GM12873 (cell line): ENCODE measurements around the gene NUP62CL.

Experiments used
- TF ChIP-seq, protein P1 (sequence below): IDR thresholded peaks from 2 replicates; pipeline ENCODE4 v1.5.1; 2012; ENCODE audit warnings: low read depth, mild to moderate bottlenecking, moderate library complexity, low read length, control low read depth; ENCODE audit not compliant: insufficient read depth; ENCODE audit errors: missing control alignments

The NUP62CL gene

DNA sequence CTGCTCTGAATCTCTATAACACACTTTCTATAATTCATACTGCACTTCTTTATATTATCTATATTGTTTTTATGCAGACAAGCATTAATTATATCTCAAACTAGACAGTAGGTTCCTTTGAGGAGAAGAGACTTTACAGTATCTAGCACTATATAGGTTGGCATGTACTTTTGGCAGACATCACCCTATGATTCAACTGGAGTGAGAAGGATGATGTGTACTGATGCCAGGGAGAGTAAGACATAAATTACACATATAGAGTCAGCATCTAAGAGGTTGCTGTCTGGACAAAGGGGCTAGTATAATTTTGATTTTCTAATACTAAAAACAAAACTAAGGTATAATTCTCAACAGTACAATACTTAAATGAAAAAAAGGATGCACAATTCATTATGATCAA lies 82.5 kb downstream of the NUP62CL start:
- TF ChIP-seq, protein P1, sequence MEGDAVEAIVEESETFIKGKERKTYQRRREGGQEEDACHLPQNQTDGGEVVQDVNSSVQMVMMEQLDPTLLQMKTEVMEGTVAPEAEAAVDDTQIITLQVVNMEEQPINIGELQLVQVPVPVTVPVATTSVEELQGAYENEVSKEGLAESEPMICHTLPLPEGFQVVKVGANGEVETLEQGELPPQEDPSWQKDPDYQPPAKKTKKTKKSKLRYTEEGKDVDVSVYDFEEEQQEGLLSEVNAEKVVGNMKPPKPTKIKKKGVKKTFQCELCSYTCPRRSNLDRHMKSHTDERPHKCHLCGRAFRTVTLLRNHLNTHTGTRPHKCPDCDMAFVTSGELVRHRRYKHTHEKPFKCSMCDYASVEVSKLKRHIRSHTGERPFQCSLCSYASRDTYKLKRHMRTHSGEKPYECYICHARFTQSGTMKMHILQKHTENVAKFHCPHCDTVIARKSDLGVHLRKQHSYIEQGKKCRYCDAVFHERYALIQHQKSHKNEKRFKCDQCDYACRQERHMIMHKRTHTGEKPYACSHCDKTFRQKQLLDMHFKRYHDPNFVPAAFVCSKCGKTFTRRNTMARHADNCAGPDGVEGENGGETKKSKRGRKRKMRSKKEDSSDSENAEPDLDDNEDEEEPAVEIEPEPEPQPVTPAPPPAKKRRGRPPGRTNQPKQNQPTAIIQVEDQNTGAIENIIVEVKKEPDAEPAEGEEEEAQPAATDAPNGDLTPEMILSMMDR: no peak

DNA sequence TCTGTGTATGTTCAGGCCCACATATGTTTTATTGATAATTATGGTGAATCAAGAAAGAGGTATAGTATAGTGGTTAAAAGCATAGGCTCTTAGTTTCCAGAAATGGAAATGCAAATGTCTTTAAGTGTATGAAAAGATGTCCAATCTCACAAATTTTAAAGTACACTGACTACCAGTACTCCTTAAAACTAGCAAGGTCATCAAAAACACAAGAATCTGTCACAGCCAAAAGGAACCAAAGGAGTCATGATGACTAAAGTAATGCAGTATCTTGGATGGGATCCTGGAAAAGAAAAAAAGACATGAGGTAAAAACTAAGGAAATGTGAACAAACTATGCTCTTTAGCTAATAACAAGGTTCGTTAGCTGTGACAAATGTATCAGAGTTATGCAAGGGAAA lies 87.0 kb downstream of the NUP62CL start:
- TF ChIP-seq, protein P1: no peak

DNA sequence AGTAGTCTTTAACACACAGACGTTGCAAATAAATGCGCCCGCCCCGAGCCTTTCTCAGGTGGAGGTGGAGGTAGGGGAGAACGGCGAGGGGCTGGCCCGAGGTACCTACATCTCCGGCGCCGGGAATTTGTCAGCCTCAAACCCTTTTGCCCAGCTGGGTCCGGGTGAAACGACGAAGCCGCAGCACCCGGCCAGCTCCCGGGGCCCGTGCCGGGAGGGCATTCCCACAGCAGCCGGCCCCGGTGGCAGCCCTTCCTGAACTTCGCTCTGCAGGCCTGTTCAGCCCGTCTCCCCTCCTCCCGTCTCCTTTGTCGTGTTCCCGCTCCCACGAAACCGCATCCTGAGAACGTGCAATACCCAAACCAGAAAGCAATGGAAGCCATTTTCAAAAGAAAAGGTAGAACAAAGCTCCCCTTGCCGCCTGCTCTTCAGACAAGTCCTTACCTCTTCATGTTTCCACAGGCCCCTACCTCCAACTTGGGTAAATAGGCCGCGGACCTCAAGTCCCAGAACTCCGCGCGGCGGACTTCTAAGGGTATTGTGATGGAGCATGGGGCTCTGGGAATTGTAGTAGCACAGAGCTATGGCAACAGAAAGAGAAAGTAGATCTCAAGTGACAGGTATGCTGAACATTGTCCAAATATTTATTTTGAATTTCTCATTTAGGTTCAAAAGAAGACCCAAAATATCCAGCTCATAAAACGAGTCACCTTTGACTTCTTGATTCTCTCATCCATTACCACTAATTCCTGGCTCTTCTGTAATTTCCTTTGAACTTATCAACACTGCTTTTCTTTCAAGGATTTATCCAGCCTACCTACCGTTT lies 87.7 kb downstream of the NUP62CL start, which contains the start of gene RBM41:
Gene RBM41, minus strand, starts transcription at position 501 of the 826 bp plus-strand sequence. Its CDS starts 49 bp downstream, at position 452.
- TF ChIP-seq, protein P1: no peak

DNA sequence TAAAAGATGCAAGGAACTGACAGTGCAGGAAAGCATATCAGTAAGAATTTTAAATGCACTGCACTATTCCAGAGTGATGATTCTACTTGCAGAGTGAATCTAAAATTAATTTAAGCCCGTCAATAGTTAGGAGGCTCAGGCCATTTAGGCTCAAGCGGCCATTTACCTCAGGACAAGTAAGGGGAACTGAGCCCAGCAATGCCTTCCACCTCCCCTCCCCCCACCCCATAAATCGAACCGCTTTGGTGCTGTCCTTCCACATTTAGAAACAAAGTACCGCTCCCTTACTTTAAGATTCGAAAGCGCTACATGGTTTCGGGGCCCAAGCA lies 88.3 kb downstream of the NUP62CL start:
- TF ChIP-seq, protein P1: no peak

DNA sequence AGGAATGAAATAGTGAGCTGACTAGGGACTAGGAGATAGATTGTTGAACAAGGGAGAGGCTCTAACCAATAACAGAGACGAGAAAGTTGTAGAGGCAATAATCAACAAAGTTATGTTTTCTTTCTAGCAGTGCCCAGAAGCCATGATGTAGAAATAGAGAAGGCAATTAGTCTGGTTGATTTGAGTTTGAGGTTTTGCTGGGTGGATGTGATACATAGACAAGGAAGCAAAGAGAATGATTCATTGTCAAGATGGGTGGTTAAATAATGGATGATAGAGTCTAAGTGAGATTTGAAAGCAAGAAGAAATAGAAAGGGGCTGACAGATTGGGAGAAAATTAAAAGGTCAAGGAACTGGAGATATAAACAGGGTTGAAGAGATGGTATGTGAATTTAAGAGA lies 98.8 kb downstream of the NUP62CL start:
- TF ChIP-seq, protein P1: no peak

DNA sequence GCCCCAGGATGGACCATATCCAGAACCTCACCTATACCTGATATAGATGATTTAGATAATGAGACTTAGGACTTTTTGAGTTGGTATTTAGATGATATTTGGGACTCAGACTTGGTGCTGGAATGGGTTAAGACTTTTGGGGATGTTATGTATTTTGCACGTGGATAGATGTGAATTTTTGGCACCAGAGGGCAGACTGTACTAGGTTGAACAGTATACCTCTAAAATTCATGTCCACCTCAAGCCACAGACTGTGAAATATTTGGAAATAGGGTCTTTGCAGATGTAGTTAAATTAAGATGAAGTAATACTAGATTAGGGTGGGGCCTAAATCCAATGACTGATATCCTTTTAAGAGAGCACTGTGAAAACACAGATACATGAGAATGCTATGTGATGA lies 103.3 kb downstream of the NUP62CL start:
- TF ChIP-seq, protein P1: no peak

DNA sequence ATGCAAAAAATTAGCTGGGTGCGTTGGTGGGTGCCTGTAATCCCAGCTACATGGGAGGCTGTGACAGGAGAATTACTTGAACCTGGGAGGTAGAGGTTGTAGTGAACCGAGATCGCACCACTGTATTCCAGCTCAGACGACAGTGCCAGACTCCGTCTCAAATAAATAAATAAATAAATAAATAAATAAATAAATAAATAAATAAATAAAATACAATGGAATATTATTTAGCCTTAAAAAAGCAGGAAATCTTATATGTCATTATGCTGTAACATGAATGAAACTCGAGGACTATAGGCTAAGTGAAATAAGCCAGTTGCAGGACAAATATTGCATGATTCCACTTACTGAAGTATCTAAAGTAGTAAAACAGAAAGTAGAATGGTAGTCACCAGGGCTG lies 130.1 kb downstream of the NUP62CL start:
- TF ChIP-seq, protein P1: no peak
